Measurements from ENCODE around the gene UNC13C.
"Not testable (repeated sequence)": the region's sequence is repeated elsewhere in the genome, so short reads cannot be mapped to it uniquely, and the experiment has no call there.

Gene UNC13C

DNA sequence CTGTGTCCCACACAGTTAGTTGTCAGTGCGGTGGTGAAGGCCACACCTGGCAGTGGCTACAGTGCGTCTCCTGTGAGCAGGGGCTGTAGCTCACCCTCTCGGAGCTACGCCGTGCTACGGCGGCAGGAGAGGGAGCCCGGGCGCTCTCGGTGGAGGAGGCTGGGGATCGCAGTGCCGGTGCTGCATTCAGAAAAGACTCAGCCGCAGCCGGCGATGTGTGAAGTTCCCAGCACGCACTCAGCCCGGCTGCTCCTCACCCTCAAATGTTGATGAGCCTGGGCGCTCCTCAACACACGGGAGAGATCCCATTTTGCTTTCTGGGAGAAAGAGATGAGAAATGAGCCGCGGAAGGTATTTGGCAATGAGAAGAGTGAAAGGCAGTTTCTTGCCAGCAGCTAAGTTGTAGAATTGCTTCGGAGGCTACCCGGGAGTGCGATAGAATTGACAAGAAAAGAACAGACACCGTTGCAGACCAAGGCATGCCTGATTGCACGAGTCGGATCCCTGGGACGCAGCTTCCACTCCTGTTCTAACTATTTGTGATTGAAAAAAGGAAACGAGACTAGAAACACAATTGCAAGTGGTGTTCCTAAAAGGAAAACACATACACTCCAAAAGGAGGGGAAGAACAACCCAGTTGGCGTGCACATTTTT is at the start of gene UNC13C:
UNC13C (plus strand) TSS at position 189 of the 654 bp plus-strand sequence. CDS start 34,463 bp downstream, outside the sequence.
- DNase-seq, result no peak

DNA sequence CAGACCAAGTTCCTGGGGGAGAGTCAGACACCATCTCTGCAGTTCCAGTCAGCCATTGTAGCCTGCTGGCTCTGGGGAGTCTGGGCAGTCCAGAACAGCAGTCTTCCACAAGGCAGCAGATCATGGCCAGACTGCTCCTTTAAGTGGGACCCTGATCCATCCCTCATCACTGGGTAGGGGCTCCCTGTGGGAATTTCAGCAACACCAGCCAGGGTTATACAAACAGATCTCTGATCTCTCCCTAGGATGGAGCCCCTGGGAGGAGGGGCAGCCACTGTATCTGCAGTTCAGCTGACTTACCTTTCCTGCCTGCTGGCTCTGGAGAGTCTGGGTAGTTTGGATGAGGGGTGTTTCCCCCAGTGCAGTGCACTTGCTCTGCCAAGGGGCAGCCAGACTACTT is 42.1 kb upstream of the UNC13C start:
- DNase-seq, result no peak

DNA sequence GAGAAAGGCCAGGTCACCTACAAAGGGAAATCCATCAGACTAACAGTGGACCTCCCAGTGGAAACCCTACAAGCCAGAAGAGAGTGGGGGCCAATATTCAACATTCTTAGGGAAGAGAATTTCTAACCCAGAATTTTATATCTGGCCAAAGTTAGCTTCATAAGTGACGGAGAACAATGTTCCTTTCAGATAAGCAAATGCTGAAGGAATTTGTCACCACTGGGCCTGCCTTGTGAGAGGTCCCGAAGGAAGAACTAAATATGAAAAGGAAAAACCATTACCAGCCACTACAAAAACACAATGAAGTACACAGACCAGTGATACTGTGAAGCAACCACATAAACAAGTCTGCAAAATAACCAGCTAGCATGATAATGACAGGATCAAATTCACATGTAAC is 40.6 kb upstream of the UNC13C start:
- DNase-seq, result not testable (repeated sequence)

DNA sequence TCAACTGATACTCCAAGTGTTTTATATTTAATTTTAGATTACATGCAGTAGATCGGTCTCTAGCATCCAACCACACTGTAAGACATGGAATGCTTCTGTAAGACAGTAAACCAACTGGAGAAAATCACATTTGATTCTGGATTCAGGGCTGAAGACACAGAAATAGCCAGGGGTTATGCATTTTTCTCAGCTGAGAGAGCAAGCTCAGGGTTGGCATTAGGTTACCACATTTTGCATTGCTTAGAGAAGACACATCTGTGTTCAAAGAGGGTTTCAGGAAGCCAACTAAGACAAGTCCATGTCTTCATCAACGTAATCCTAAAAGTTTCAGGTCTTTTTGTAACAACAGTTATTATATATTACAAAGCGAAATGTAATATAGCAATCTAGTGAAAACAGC is 27.7 kb upstream of the UNC13C start:
- no peak for DNase-seq

DNA sequence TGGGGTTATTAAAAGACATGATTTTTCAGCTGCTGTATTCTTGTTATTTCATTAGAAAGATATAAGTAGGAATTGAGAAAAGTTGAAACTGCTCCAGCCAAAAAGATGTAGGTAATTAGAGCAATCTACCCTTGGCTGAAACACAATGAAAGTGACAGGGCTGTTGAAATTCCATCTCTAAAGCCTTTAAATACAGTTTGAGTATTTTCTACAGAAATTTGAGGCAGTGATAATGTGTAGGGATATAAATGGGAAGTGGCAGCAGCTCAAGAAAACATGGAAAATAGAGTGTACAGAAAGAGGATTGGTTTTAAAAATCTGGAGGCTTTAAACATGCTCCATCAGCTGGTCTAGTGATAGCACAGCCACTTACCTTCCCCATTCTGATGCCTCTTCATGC is 22.8 kb upstream of the UNC13C start:
- no peak for DNase-seq

DNA sequence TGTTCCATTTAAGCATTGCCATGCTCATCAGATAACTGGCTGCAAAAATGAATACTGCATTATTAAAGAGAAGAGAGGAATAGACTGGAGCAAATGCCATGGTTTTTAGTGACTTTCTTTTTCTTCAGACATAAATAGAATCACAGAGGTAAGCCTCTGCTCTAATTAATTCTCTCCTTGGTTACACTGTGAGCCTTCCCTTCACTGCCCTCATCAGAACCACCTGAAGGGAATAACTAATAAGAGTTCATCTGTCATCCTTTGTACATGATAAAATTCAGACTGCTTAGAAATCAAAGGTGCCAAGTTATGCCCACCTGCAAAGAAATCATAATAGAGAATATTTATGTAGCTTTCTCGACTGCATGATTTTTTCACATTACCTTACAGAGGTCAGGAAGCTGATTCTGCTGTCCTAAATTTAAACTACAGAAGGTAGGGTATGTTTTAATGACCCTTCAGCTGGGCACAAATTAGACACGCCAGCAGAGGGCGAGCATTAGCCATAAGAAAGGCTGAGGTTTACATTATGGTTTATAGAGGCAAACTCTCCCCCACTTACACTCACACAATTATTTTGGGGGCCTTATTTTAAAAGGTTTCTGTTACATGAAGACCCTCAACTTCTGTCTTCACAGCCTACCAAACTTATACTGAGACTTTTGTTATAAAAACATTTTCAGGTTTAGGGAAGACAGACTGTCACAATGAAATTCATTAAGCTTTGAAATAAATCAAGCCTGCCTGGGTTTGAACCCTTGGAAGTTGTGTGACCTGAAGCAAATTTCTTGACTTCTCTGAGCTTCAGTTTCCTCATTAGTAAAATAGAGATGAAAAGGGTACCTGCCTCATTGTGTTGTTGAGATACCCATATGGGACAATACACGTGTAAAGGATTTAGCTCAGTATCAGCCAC is 15.3 kb upstream of the UNC13C start:
- DNase-seq, result no peak

DNA sequence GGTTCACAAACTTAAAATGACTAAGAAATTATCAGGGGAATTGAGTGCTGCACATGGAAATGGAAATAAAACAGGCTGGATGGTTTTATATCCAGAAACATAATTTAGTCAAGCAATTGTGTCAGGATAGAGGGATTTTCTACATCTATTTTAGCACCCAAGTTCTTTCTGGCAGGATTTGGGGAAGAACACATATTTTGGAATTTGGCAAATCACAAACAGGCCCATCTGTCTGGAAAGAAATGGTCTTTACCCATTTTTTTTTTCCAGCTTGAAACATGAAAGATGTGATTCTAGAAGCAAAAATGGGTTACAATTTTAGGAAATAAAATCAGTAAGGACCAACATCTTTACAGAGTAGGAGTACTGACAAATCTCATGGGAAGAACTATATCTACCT is 14.4 kb upstream of the UNC13C start:
- no peak for DNase-seq

DNA sequence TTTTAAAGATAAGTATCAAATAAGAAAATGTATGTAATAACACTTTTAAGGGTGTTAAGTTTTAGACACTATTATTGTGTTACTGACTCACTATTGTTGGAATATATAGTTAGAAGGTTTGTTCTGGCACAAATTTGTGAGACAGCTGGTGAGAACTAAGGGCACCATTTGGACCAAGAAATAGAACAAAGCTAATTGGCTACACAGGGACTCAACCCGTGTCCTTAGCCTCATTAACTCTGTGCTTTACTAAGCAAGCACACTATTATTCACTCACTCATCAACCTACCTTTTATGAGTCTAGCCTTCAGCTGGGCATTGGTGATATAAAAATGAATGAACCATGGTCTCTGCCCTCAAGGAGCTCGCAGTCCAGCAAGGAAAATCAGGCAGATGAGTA is 4.1 kb upstream of the UNC13C start:
- DNase-seq, result no peak

DNA sequence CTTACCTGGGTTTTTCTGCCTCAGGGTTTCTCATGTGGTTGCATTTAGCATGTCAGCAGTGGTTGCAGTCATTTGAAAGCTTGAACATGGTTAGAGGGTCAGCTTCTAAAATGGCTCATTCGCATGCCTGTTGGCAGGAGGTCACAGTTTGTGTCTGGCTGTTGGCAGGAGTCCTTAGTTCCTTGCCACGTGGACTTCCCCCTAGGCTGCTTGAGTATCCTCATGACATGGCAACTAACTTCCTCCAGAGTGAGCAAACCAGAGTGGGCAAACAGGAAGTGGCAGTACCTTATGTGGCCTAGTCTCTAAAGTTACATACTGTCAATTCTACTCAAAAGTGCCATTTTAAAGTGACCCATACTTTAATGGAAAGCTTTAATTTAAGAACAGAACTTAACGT is 3.4 kb upstream of the UNC13C start:
- no peak for DNase-seq

DNA sequence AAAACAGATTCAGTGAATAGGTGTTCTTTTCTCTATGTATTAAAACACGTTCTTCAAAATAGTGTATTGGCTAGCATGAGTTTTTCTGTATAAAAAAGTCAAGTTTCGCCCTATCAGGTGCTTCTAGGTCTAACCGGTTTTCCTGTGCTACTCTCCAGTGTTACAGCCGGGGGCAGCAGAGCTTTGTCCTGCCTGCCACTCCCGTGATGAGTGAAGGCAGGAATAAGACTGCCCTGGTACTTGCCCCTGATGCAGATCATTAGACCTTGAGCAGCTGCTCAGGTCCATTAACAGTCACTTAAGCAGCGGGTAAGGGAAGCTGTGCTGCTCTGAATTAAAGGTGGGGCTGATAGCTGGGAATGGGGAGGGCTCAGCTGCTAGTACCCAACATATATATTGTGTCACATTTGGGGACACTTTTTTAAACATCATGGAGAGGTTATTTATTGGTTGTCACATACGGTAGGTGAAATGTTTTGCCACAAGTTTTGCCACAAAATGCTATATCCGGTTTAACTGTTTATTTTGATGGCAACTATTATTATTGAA is 1.3 kb upstream of the UNC13C start:
- no peak for DNase-seq

DNA sequence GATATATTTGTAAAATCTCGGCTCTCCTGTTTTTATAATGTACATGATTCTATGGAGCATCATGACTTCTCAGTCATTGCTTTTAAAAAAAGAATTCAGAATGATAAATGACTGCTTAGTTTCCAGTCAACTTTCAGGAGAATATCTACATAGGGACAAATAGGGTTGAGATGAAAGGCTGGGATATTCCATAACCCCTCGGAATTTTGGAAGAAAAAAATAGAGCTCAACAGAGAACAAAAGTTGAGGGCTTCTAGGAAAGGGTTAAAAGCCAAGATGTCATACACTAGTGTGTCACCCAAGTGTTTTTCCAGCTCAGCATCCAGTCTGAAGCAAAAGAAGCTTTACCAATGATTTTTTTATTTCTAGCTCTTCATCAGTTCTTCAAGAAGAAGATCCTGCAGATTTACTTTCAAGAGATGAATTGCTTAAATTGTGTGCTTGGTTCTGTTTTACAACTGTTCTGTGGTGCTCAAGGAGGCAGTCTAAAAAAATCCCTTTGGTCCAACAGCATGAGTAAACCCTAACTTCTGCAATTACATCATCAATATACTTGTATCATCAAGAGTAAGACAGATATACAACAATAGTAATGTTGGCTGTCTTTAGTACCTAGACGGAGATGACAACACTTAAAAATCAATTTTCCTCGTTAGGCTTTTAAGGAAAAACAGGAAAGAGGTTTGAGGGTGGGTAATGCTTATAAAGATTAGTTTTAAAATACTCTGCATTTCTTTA is 979 bp downstream of the UNC13C start:
- no peak for DNase-seq

DNA sequence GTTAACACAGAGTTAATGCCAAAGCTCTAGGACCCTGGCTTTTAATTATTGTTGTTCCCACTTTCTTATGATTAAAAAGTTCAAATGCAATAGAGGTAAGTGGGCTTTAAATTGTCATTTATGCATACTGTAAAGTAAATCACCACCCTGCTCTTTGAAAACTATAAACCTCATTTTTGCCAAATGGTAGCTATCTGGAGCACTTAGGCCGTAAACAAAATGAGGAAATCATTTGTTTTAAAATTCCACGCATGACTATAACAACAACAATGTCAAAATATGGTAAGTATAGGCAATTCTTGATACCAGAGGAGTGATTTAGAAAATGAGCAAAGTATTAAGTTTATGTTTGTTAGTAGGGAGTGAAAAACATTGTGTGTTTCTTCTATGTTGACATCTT is 1.8 kb downstream of the UNC13C start:
- no peak for DNase-seq

DNA sequence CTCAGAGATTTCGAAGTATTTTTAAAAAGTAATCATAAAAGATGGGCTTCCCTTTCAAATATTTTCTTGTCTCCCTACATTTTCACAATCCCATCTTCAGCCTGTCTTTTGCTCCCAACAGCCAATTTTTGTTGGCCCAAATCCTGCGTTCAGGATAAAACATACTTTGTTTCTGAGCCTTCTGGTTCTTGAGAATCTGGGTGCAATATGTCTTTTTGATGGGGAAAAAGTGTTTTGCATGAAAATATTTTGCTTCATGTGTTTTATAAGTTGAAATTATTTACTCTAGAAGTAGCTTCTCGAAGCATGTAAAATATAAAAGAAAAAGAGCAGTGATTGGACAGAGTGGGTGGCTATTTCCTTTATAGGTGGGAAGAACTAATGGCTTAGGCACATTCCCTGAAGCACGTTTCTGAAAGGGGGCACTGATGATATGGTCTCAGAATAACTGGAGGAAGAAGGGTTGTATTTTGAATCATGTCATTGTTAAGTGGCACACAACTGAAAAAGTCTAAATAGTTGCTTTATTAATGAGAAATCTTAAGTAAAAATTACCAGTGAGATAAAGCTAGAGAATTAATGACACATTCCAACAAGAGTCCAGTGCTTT is 3.9 kb downstream of the UNC13C start:
- no peak for DNase-seq

DNA sequence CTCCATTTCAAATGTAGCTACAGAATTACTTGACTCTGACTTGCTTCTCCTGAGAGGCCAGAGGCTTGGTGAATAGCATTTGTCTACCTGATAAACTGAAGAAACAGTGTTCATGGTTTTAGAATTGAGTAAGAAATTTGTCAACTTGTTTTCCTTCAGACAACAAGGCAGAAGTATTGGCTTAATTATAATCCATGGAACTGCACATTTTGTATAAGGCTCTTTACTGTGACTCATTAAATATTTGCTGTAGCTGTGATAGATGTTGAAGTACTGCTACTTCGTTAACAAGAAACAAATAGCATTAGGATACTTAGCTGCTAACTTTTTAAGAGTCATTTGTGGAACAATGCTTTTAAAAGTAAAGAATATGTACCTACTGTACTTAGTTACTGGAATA is 4.6 kb downstream of the UNC13C start:
- no peak for DNase-seq

DNA sequence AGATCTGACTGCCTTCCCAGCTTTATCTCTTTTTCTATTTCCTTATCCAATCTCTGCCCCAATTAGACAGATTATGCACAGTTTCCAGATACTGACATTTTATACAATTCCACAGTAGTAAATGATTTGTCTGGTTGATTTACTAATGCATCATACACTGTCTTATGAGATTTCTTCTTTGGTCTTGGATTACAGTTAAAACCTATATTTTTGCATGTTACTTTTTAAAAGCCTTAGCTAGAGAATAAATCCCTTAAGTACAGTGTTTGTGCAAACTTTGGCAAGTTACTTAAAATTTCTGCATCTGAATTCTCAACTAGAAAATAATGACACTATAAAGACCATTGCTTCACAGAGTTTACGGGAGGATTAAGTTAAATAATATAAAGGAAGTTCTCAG is 6.0 kb downstream of the UNC13C start:
- DNase-seq, result no peak

DNA sequence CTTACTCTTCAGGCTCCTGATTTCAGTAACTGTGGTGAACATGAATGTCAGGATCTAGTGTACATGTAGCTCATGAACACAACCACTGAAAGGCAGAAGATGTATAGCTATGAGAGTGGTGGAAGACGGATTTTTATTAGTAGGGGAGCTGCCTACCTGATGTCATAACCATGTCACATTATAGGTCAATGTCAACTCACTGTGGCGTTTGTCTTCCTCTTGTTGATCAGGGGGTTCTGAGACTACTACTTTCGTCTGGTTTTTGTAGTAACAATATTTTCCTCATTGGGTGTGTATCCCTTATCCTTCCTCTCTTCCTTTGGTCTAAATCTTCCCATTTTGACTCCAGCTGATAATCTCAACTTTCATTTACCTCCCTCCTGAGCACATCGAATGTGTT is 7.3 kb downstream of the UNC13C start:
- no peak for DNase-seq

DNA sequence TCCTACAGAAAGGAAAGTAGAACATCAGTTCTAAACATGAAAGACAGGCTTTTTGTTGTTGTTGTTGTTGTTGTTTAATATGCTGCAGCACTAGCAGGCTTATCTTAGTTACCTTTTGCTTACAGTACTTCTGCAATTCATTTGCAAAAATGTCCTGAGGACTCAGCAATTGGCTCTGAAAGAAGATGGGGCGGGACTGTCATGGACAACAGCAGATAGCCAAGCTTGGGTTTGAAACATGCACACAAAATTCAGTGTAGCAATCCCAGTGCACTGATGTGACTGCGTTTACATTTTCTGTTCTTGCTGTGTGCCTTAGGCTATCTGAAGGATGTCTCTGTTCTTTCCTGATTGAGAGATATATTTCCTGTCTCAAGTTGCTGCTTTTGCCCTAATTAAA is 9.2 kb downstream of the UNC13C start:
- no peak for DNase-seq

DNA sequence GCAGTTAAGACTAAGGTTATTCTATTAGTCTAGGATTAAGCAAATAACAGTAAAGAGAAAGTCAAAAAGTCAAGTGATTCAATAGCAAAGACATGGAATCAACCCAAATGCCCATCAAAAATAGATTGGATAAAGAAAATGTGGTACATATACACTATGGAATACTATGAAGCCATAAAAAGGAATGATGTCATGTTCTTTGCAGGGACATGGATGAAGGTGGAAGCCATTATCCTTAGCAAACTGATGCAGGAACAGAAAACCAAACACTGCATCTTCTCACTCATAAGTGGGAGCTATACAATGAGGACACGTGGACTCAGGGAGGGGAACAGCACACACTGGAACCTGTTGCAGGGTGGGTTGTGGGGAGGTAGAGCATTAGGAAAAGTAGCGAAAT is 29.0 kb downstream of the UNC13C start:
- no peak for DNase-seq

DNA sequence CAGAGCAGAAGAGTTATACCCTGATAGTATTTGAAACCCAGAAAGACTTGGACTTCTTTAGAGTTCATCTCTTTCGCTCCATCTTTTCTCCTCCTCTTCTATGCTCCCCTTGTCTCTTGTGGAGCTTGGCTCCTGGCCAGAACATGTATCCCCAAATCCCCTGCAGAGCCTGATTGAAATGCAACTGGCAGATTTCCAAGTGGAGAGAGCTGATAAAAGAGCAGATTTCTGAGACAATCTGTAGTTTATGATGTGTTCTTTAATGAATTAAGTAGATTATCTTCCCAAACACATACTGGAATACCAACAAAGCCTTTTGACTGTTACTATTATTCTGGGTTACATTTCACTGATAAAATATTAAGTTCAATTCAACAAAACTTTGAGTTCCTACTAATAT is 33.4 kb downstream of the UNC13C start:
- no peak for DNase-seq

DNA sequence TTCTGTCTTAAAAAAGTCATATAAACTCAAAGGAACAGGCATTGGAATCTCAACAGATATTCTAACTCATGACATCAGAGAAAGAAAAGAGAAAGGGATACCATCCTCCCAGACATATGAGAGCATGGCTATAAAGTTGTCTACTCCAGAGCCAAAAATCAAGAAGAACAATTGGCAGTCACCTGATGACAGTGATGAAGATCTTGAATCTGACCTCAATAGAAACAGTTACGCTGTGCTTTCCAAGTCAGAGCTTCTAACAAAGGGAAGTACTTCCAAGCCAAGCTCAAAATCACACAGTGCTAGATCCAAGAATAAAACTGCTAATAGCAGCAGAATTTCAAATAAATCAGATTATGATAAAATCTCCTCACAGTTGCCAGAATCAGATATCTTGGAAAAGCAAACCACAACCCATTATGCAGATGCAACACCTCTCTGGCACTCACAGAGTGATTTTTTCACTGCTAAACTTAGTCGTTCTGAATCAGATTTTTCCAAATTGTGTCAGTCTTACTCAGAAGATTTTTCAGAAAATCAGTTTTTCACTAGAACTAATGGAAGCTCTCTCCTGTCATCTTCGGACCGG is 35.9 kb downstream of the UNC13C start:
- no peak for DNase-seq

DNA sequence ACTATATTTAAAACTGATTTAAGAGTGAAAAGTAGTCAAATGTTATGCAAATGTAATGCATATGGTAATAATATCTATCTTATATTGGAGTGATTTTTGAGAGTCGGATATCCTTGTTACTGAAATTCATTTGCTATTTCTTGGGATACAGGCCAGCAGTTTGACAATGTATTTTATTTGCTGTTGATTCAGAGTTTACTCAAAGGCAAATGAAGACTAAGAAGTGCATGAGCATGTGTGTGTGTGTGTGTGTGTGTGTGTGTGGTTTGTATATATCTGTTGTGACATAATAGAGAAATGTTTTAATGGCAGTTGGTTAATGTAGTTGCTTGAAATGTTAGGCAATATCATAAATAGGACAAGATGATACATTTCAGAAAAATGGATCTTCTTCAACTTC is 39.0 kb downstream of the UNC13C start:
- DNase-seq, result no peak

DNA sequence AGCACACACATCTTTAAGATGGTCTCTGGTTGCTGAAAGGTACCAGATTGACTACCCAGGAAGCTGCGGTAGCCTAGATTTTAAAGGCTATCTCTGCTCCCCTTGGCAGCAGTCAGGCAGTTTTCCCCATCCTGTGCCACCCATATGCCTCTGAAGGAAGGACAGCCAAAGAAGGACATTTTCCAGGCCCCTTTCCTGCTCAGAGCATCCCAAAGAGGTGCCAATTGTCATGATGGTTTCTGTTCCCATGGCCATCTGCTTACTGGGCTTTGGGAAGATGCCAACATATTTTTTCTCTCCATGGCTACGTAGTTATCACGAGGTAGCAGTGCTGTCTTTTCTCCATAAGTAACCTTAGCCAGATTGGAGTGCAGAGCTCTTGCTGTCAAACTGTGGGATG is 39.7 kb downstream of the UNC13C start:
- no peak for DNase-seq

DNA sequence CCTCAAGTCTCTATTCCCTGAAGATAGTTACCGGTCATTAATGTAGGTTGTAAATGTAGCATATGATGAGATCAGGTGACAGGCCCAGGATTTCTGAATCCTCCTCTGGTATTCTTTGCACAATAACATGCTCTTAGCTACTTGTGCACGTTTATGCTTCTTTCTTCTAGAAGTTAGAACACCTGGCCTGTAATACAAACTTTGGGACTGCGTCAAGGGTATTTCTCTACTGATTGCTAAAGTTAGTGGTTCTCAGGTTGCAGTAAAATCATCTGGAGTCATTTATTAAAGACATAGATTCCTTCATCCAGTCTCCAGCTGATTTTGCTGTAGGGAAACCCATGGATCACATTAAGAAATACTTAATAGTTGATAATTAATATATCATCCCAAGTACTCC is 48.0 kb downstream of the UNC13C start:
- DNase-seq, result no peak
